DMS79 (cell line): Measurements from ENCODE around the gene PKN3.
"Not testable (repeated sequence)": the region's sequence is repeated elsewhere in the genome, so short reads cannot be mapped to it uniquely, and the experiment has no call there.

Source experiments
- DNase-seq: peaks from one replicate; lab custom pipeline; 2025; lab: John Stamatoyannopoulos, UW

Gene PKN3

DNA sequence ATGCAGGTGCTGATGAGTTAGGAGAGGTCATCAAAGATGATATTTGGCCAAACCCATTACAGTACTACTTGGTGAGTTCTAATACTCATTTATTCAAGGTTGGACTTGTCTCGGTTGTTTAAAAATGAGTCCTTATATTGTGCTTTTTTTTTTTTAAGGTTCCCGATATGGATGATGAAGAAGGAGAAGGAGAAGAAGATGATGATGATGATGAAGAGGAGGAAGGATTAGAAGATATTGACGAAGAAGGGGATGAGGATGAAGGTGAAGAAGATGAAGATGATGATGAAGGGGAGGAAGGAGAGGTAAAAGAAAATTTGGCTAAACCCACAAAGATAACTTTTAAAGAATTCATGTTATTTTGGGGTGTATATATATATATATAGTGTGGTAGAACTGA, 8.6 kb upstream of the PKN3 start:
- DNase-seq = not testable (repeated sequence)

GRCh38 chr9:128694344-128694743, 8.0 kb upstream of the PKN3 start:
- no peak for DNase-seq

DNA sequence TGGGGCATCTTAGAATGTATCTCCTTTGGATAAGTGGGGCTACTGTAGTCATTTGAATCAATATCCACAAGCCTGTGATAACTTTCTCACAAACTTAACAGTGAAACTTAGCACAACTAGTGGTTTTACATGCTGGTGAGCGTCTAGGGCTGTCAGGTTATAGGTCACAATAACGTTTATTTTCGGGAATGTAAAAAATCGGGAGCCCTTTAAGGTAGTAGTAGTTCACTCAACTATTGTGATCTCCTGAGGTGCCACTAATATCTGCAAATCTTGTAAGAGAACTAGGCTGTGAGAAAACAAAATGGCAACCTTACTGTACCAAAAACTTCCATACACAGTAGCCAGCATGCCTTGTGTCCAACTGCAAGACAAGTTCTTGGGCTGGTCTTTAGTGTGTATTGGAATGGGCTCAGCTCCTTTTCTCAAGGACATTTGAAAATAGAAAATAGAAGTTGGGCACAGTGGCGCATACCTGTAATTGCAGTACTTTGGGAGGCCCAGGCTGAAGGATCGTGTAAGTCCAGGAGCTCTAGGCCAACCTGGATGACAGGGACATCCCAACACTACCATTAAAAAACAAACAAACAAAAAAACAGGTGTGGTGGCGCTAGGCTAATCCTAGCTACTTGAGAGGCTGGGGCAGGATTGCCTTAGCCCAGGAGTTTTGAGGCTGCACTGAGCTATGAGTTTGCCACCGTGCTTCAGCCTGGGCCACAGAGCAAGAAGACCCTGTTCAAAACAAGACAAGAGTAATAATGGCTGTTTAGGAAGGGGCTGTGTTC, 5.2 kb upstream of the PKN3 start:
- no peak for DNase-seq

GRCh38 chr9:128699096-128699795, 3.1 kb upstream of the PKN3 start:
- not testable (repeated sequence) for DNase-seq

DNA sequence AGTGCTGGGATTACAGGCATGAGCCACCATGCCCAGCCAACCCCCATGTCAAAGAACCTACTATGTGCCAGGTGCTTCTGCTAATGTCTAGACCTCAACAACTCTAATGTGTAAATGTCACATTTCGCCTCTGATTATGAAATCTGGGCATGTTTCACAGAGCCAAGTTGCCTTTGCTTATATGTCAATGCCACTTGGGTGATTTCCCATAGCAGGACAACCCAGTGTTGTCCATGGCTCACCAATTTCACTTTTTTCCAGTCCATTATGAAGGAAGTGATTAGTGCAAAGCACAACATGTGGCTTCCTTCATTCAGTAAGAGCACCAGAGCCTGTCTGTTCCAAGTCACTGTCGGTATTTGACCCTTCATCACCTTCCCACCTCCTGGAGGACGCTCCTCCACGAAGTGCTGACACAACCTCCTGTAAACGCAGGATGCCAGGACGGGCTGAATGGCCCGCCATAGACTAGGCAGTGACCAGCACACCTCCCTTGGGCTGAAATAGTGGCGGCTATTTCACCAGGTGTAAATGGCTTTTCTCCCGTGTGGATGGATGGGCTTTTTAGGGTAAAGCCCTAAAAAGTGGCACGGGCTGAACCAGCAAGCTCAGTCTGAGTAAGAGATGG, 962 bp upstream of the PKN3 start:
- no peak for DNase-seq

GRCh38 chr9:128702949-128703615, 779 bp downstream of the PKN3 start:
- peak; percentile 19 for DNase-seq

GRCh38 chr9:128703616-128704355, 1.5 kb downstream of the PKN3 start:
- no peak for DNase-seq

DNA sequence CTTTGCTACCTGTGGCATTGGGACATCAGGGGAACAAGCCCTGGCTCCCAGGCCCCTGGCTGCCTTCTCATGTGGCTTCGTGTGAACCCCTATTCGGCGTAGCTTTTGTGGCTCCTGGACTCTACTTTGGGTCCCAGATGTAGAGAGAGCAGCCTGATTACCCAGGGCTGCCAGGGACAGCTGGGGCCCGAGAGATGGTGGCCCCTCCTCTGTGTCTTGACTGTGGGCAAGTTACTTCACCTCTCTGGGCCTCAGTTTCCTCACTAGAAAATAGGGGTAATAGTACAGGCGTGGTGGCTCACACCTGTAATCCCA, 2.0 kb downstream of the PKN3 start:
- DNase-seq = no peak

- no peak for DNase-seq
Observed at GRCh38 chr9:128705051-128705965, 3.0 kb downstream of the PKN3 start.

- DNase-seq = no peak
Observed at GRCh38 chr9:128706045-128706444, 3.7 kb downstream of the PKN3 start.

GRCh38 chr9:128706671-128707381, 4.5 kb downstream of the PKN3 start:
- DNase-seq = no peak

DNA sequence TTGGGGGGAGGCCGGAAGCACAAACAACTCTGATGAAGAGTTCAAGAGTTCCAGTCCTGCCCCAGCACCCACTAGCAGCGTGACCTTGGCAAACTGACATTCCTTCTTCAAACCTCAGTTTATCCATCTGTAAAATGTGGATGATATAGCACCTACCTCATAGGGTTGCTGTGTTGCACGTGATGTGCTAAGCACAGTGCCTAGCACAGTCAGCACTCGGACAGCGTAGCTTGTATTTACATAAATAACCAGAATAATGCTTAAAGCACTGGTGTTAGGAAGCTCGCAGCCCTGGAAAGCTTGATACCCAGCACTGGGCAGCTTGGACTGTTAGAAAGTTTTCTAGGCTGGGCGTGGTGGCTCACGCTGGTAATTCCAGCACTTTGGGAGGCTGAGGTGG, 5.1 kb downstream of the PKN3 start:
- DNase-seq = no peak

DNA sequence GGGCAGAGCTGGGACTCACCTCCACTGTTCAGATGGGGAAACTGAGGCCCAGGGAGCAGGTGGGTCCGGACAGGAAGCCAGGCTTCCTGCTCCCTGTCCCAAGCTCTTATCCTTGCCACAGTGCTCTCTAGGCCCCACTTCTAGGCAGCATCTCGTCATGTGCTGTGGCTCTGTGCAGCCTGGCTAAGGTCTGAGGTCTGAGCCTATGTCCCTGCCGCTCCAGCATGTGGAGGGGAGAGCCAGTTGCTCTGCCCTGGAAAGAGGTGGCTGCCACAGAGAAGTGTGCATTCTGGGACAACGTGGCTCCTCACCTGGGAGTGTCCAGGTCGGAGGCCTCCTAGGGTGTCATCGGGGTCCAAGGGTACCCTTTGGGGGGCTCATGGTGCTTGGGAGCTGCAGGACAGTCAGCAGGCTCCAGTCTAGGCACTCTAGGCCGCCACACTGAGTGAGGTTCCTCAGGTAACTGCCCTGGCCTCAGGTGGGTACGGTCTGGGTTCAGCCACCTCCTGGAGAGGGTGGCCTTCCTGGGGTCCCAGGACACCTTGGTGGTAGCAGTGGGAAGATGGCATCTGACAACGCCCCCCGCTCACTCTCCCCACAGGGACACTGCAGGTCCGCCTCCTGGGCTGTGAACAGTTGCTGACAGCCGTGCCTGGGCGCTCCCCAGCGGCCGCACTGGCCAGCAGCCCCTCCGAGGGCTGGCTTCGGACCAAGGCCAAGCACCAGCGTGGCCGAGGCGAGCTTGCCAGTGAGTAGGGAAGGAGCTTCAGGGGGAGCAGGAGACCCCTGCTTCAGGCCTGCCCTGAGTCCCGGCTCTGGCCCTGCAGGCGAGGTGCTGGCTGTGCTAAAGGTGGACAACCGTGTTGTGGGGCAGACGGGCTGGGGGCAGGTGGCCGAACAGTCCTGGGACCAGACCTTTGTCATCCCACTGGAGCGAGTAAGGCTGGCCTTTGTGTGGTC, 10.4 kb downstream of the PKN3 start:
- no peak for DNase-seq

DNA sequence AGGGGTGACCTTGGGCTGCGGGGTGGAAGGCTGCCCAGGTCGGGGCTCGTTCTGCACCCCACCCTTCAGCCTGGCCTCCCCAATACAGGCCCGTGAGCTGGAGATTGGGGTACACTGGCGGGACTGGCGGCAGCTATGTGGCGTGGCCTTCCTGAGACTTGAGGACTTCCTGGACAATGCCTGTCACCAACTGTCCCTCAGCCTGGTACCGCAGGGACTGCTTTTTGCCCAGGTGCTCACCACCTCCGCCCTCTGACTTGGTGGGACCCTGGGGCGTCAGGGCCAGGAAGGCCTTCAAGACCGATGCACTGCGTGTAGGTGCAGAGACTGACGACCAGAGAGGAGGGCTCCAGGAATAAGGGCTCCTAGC, 11.1 kb downstream of the PKN3 start:
- DNase-seq = no peak

- DNase-seq = no peak
Observed at GRCh38 chr9:128713941-128714573, 11.8 kb downstream of the PKN3 start.

GRCh38 chr9:128714586-128715435, 12.5 kb downstream of the PKN3 start:
- no peak for DNase-seq

DNA sequence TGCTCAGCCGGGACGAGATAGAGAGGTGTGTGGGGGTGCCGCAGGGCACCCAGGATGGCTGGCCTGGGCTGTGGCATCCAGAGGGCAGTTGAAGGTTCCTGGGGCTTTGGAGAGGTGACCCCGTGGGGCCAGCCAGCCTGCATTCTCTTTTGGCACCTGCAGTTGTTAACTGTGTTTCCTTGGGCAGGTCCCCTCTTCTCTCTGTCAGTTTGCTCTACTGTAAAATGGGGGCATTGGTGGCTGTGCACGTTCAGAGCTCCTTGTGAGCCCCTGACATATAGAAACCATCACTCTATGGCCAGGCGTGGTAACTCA, 13.1 kb downstream of the PKN3 start:
- DNase-seq = no peak
